ENCODE data around the gene PRAME. TPM values are rescaled to one million over a fixed set of nuclear protein-coding genes. Genes with fewer than 3 reads are reported as not detected.

The PRAME gene
- total and polyA plus RNA-seq, 10 of the 15 experiments (the other 5 are each of a cell fraction or from before 2014, with no cell fraction given): 0.40 to 2.5 (median 0.65) TPM

Small RNAs within 50 kb of the gene (small RNA-seq; reads per million reads assigned to genes)
- gene IGLV2-34: not detected

Other genes starting within 250 kb of the PRAME start
- gene ZNF280B, start 50.5 kb downstream of the PRAME start, total RNA-seq (2014; rRNA removed): 0.28 and 0.65 TPM in 2 replicates
- gene ZNF280B, start 50.5 kb downstream of the PRAME start, total RNA-seq (2014; rRNA removed; fragmentation: Illumina TruSeq; extraction: Trizol): 0.94 and 0.97 TPM in 2 replicates
- 0.90 and 1.1 TPM in 2 replicates for gene ZNF280B, start 50.5 kb downstream of the PRAME start, total RNA-seq (2021)
- 2.2 and 2.6 TPM in 2 replicates for gene ZNF280B, start 50.5 kb downstream of the PRAME start, polyA plus RNA-seq (2011; rRNA removed)
- 1.1 and 1.2 TPM in 2 replicates for gene ZNF280B, start 50.5 kb downstream of the PRAME start, polyA plus RNA-seq (2014; fragmentation: Illumina TruSeq; extraction: Trizol)
- gene ZNF280B, start 50.5 kb downstream of the PRAME start, polyA plus RNA-seq (2014; fragmentation: Nextera tagmentation; extraction: Ambion mirVana): 1 to 10 TPM in 1 of 2 experiments, under 1 TPM in 1; 0.49 to 1.2 TPM
- 0.46 and 0.47 TPM in 2 replicates for gene ZNF280B, start 50.5 kb downstream of the PRAME start, polyA plus RNA-seq (2014; rRNA removed)
- 1 to 10 TPM; 1.7 to 2.1 TPM for gene ZNF280B, start 50.5 kb downstream of the PRAME start, polyA plus RNA-seq (2016; fragmentation: Nextera tagmentation; extraction: Ambion mirVana)
- gene ZNF280A, start 39.0 kb downstream of the PRAME start, total RNA-seq (2014; rRNA removed): 0.06 TPM in 1 of 2 replicates, not detected in the other
- not detected in 2 replicates for gene ZNF280A, start 39.0 kb downstream of the PRAME start, total RNA-seq (2014; rRNA removed; fragmentation: Illumina TruSeq; extraction: Trizol)
- not detected in 2 replicates for gene ZNF280A, start 39.0 kb downstream of the PRAME start, total RNA-seq (2021)
- not detected in 2 replicates for gene ZNF280A, start 39.0 kb downstream of the PRAME start, polyA plus RNA-seq (2011; rRNA removed)
- 0.03 TPM in 1 of 2 replicates, not detected in the other for gene ZNF280A, start 39.0 kb downstream of the PRAME start, polyA plus RNA-seq (2014; fragmentation: Illumina TruSeq; extraction: Trizol)
- gene ZNF280A, start 39.0 kb downstream of the PRAME start, polyA plus RNA-seq (2014; fragmentation: Nextera tagmentation; extraction: Ambion mirVana): not detected
- gene ZNF280A, start 39.0 kb downstream of the PRAME start, polyA plus RNA-seq (2014; rRNA removed): not detected in 2 replicates
- not detected for gene ZNF280A, start 39.0 kb downstream of the PRAME start, polyA plus RNA-seq (2016; fragmentation: Nextera tagmentation; extraction: Ambion mirVana)
- not detected in 2 replicates for gene GGTLC2, start 85.3 kb upstream of the PRAME start, total RNA-seq (2014; rRNA removed)
- gene GGTLC2, start 85.3 kb upstream of the PRAME start, total RNA-seq (2014; rRNA removed; fragmentation: Illumina TruSeq; extraction: Trizol): not detected in 2 replicates
- gene GGTLC2, start 85.3 kb upstream of the PRAME start, total RNA-seq (2021): not detected in 2 replicates
- not detected in 2 replicates for gene GGTLC2, start 85.3 kb upstream of the PRAME start, polyA plus RNA-seq (2011; rRNA removed)
- not detected in 2 replicates for gene GGTLC2, start 85.3 kb upstream of the PRAME start, polyA plus RNA-seq (2014; fragmentation: Illumina TruSeq; extraction: Trizol)
- gene GGTLC2, start 85.3 kb upstream of the PRAME start, polyA plus RNA-seq (2014; fragmentation: Nextera tagmentation; extraction: Ambion mirVana): not detected
- not detected in 2 replicates for gene GGTLC2, start 85.3 kb upstream of the PRAME start, polyA plus RNA-seq (2014; rRNA removed)
- gene GGTLC2, start 85.3 kb upstream of the PRAME start, polyA plus RNA-seq (2016; fragmentation: Nextera tagmentation; extraction: Ambion mirVana): not detected

Data from GM12878 (cell line).